Measurements from ENCODE around the gene TBCEL.

TBCEL gene

GRCh38 chr11:121066623-121067022 is 42.7 kb downstream of the TBCEL start:
- DNase-seq, result no peak

DNA sequence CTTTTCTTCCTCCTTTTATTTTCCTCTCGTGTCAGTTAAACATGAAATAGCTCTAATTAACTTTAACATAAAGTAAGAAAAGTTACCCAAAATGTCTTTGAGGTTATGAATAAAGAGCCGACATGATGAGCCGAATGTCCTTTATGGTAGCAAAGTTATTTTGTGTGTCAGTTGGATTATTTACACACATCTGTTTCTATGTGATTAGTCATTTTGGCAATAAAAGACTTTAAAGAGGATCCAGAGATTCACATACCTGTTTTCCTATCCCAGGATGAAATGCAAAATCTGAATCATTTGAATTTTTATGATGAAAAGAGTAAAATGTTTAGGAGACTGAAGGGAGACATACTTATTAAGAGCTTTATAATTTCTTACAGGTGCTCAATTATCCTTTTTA is 43.1 kb downstream of the TBCEL start:
- DNase-seq, result no peak

DNA sequence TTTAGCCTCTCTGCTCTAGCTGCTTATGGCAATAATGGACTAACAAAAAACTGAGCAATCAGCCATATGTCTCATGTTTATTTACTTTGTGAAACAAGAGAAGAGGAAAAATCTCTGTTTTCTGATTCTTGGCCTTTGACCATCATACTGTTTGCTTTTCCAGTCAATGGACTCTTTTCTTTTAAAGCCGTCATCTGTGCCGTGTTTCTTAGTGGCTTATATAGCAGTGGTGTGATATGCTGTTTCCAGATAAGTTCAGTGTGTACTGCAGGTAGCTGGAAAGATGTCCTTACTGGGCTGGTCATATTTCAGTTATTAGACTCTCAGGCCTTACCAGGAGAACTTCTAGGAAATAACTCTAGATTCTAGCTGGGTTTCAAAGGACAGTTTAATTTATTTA is 43.6 kb downstream of the TBCEL start:
- DNase-seq, result no peak

DNA sequence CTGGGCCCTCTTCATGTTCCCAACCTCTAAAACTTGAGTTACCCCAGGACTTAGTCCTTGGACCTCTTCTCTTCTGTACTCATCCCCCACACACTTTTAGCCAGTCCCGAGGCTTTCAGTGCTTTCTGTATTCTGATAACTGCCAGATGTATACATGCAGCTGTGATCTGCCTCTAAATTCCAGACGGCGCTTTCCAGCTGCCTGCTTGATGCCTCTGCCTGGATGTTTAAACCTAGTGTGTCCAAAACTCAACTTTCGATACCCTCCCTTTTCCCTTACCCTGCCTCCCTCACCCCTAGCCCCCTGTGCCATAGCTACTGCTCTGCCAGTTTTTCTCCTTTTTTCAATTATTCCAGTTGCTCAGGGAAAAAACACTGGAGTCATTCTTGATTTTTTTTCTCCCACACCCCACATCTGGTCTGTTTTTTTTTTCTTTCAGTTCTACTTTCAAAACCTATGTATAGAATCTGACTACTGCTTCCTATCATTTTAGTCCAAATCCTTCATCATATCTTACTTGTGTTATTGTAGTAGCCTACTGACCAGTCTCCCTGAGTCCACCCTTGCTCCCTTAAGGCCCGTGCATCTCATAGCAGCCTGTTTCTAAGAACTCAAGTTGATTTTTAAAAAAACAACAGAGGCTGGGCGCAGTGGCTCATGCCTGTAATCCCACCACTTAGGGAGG is 44.2 kb downstream of the TBCEL start:
- no peak for DNase-seq

DNA sequence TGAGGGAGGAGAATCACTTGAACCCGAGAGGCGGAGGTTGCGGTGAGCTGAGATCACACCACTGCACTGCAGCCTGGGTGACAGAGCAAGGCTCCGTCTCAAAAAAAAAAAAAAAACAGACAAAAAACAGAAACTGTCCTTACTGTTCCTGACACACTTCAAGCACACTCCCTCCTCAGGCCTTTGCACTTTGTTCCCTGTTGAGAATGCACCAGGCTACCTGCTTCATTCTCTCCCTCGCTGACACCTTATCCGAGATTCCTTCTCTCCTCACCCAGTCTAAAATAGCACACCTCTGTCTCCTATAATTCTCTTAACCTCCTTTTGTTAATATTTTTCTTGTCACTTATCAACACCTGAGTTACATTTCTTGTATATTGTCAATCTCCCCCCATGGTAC is 44.9 kb downstream of the TBCEL start:
- no peak for DNase-seq

DNA sequence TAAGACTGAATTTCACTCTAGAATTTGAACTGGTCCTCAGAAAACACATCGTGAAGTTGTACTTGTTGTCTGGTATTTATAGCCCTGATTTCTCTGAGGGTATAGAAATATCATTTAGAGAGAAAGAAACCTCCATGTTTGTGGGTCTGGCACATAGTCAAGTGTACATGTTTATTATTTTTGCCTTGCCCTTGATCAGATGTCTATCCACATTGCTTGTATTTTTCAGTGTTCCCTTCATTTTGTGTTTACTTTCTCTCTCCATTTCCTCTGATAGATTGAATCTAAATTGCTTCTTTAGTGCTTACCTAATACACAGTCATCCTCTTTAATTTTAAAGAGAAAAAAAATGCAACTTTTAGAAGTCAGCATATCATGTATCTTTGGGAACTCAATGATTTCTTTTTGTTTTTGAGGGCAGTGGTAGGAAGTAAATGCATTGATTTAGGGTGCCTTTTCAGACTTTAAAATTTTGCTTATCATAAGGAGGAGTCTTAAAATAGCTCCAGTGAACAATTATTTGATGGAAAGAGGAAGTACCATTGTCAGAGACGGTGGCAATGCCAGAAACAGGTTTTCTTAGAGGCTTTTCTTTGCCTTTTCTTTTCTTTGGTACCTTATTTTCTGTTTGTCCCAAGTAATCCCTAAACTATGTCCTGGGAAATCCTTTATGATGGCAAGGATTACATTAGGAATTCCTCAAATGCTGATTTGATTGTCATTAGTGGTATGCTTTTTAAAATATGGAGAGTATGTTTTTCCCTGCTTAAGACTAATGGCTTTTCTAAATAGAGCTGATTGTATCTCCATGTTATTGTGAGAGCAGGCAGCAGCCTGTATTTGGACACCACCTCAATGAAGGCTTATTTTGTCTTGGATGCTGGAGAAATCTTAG is 47.3 kb downstream of the TBCEL start:
- no peak for DNase-seq

DNA sequence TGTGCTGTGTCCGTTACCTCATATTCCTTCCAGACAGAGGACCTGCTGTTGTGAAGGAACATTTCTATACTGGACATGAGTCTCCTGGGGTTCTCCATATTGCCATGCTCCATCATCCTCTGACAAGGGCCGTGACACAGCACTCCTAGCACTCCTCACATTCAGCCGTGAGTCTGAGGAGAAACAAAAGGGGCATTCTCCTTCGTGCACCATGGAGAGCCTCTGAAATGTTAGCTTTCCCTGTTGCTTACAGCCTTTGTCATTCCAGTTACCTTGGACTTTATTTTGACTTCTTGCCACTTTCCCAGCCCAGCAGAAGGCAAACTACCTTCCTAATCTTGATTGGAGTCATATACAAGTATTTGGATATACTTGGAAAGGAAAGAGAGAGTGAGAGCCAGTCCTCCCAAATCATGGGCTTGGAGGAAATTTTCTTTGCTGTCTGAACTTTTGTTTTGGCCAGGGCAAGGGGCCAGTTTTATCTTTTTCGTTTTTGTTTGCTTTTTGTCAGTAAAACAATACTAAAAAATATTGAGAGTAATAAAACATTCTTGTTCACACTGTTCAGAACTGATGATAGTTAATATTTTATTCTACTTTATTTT is 48.0 kb downstream of the TBCEL start:
- no peak for DNase-seq

GRCh38 chr11:121081321-121081720 is 57.4 kb downstream of the TBCEL start:
- no peak for DNase-seq

DNA sequence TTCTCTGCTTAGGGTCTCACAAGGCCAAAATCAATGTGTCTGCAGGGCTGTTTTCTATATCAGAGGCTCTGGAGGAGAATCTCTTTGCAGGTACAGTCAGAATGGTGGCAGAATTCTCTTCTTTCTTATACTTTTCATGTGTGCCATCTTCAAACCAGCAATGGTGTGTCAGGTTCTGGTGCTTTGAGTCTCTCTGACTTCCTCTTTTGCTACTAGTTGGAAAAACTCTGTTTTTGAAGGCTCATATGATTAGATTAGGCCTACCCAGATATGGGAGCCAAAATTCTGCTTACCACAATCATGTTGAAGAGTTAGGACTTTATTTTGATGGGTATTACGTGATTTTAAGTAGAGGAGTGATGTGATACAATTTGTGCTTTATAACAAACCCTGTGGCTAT is 58.3 kb downstream of the TBCEL start:
- DNase-seq, result no peak

DNA sequence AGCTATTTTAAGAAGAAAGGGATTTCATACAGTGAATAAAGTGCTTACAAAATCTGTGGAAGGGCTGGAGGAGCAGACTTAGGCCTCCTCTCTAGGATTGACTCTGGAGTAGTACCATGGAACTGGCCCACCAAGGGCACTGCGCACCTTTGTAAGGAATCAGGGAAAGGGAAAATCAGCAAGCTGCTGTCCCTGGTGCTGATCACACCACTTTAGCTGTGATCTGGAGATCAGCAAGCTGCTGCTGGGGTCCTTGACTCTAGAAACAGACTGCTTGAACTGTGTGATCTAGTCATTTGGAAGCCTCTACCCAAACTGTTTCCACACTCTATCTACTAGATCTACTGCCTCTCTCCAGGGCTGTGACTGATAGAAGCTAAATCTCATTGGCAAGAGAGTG is 58.8 kb downstream of the TBCEL start:
- no peak for DNase-seq

GRCh38 chr11:121086866-121087265 is 63.0 kb downstream of the TBCEL start:
- no peak for DNase-seq

DNA sequence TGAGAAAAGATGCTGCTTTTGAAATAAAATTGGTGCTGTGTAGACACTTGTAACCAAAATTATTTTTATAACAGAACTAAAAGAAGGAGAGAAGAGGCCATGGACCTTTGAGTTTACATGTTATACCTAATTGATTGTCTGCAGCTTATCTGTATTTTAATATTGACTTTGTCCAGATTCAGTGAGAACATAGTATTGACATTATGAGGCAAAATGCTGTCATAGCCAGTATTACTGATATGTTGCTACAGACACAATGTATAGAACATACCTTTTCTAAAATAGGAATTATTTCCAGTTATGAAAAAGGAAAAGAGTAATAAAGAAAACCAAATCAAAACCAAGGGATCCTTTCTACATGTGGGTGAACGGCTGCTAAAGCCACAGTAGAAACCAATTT is 65.7 kb downstream of the TBCEL start:
- no peak for DNase-seq

- DNase-seq, result no peak
Measured at GRCh38 chr11:121090145-121090721, 66.3 kb downstream of the TBCEL start.

DNA sequence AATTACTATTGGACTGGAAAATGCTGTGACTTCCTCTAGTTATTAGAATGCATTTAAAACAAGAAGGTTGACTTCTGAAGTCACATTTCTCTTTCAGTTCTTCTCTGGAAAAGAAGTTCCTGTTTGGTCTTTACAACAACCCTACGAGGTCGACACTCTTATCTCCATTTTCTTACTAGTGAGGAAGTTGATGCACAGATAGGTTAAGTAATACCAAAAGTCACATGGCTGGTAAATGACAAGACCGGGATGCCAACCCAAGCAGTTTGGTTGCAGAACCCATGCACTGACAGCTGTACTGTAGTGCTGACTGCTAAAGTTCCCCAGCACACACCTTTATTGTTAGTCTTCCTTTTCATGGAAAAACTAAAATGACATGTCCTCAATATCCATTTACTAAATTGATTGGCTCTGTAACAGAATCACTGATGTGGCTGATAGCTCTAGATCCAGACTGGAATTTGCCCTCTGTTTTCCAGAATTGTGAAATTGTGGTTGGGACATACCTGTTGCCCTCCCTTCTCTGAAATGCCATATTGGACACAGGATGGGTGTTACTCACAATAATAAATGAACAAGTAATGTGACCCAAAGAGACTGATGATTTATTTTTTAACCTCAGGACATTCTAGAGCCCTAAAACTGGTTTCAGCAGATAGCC is 67.7 kb downstream of the TBCEL start:
- no peak for DNase-seq

GRCh38 chr11:121095561-121095960 is 71.7 kb downstream of the TBCEL start:
- DNase-seq, result no peak

- DNase-seq, result no peak
Measured at GRCh38 chr11:121099364-121099763, 75.5 kb downstream of the TBCEL start.

DNA sequence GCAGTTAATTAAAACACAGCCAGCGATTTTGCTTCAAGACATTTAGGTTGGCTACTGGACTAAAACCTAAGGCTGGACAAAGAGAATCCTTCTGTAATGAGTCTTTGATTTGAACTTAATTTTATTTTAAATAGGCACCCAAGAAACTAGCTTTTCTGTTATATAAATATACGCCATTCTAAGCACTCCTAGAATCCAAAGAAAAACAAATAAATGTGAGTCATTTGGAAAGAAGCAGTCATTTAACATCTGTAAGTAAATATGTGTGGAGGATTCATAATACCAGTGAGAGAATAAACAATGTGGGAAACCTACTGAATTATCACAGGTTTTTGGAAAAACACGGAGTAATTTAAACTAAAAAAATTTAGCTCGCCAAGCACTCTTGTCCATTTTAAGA is 76.0 kb downstream of the TBCEL start:
- no peak for DNase-seq

DNA sequence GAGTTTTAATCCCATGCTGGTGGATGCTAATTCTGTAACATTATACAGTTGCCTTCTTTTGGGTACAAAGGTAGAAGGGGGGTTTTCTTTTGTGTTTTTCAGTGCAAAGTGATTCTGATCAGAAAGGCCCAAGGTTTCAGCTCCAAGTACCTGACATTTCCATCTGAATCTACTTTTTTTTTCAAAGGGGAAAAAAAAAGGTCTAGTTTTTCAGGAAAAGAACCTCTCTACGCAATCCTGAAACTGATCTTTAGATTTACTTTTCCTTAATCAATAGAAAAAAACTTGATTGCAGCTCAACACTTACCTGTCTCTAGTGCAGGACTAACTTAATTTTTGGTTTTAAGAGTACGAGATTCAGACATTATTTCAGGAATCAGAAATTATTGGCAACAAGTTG is 77.0 kb downstream of the TBCEL start, which contains the start of gene TECTA:
TECTA (plus strand) TSS at position 301 of the 400 bp plus-strand sequence. CDS start 1,423 bp downstream, outside the sequence.
- no peak for DNase-seq

DNA sequence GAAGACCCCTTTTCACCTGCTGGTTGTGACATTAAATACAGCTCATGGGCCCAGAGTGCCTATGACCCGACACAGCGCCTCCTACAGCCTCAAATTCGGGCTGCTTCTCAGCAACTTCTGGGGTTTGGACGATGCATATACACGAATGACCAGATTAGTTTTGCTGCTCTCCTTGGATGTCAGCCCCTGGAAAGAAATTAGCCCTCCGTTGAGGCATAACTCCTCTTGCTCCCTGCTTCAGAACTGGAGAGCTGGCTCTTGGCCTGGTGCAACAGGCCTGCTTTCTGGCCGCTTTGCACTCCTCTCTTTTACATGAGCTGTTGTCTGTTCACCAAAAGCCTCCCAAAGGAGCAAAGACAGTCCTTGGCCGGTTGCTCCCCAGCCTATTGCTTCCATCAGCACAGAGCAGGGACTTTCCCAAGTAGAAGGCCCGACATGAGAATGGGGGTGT is 80.4 kb downstream of the TBCEL start:
- no peak for DNase-seq

DNA sequence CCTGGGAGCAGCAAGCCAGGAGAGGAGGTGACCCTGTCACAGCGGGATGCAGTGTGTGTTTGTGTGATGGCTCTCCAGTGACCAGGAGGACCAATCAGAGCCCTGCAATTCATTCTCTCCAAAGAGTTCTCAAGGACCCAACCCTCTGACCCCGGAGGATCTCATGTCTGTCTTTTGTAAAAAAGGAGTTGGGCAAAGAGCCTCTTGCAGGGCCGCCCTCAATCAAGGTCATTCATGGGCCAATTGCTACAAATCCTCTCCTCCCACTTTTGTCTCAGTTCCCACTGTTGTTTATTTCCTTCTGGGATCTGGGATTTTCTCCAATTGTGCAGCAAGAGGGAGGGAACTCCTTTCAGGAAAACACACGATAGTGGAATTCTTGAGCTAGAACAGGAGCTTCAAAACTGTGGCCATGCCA is 81.2 kb downstream of the TBCEL start:
- no peak for DNase-seq

DNA sequence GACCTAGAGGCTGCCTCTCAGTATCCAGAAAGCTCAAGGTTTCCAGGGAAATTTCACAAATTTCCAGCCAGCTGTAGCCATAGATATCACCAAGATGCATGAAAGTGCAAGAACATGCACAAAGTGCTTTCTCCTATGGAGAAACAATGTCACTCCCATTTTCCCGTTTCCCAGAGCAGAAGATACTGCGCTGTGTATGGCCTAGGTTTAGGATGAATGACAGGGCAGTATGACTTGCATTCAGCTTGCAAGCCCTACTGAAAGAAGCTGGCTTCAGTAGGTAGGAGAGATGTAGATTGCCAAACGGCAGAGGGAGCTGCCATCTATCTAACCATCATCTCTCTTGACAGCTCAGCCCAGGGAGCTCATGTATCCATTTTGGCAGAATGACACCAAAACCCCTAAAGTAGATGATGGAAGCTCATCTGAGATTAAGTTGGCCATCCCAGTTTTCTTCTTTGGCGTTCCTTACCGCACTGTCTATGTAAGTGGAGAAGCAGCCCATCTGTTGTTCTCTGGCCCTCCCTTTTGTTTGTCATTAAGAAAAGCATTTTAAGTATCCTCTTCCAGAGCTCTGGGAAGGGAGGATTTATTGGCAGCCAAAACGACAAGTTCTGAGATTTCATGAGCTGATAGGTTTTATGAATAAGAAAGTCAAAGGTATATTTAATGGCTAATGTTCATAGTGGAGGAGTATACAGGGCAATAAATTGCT is 81.7 kb downstream of the TBCEL start:
- DNase-seq, result no peak

DNA sequence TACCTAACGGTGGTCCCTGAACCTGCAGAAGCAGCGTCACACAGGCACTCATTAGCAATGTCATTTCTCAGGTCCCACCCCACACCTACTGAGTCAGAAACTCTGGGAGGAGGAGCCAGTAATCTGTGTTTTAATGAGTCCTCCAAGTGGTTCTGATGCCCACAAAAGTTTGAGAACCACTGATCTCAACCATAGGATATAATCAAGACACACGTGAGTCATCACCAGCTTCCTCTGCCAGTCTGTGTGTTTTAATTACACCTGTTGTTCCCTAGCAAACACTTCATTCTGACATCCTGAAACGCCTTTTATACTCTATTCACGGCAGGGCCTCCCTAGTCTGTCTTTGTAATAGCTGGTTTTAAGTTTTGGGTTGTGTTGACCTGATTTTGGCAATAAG is 82.9 kb downstream of the TBCEL start:
- no peak for DNase-seq
